WTC11 (cell line): ENCODE data around the gene GRP.

Source experiments
- CBFB ChIP-seq: sonication (generic); formaldehyde crosslinking; IDR thresholded peaks from 2 replicates; pipeline ENCODE4 v1.8.1; 2022; ENCODE audit warnings: mild to moderate bottlenecking, low read depth, missing genetic modification reagents
- CTCF ChIP-seq: fragments of 200-600 bp; IDR thresholded peaks from 2 replicates; pipeline ENCODE4 v1.8.0; 2022; ENCODE audit warnings: antibody characterized with exemption
- FOXJ3 ChIP-seq: sonication (generic); formaldehyde crosslinking; IDR thresholded peaks from 2 replicates; pipeline ENCODE4 v1.9.0; 2021; ENCODE audit warnings: missing genetic modification reagents, mild to moderate bottlenecking, borderline replicate concordance
- ZNF423 ChIP-seq: fragments of 250-450 bp; sonication (Bioruptor Pico); IDR thresholded peaks from 2 replicates; pipeline ENCODE4 v2.1.2; 2022; ENCODE audit warnings: mild to moderate bottlenecking, moderate library complexity

GRCh38 chr18:59229191-59229590 is 9.2 kb downstream of the GRP start:
- TF ChIP-seq FOXJ3 (no peak), CTCF (no peak), CBFB (CRISPR knock-in tag) (no peak), ZNF423 (CRISPR knock-in tag) (no peak)
